ENCODE measurements around the gene BIVM. TPM values are rescaled to one million over a fixed set of nuclear protein-coding genes. Genes with fewer than 3 reads are reported as not detected.

Gene BIVM
- total and polyA plus RNA-seq, 7 experiments from 2014 or later = 2.6 to 31.2 (median 4.3) TPM

GRCh38 chr13:102768909-102769308, 30.0 kb upstream of the BIVM start:
- Mint-ChIP-seq H3K27ac (no peak overlapping the region), H3K9me3 (no peaks in the 10 kb centered on the region), H3K36me3 (peaks cover 0 to 6% (median 0%) of the 10 kb centered on the region in 5 donors), H3K4me1 (peaks cover 12 to 37% (median 28%) of the 10 kb centered on the region in 7 donors), H3K4me3 (no peak overlapping the region), H3K27me3 (no peaks in the 10 kb centered on the region)
- Histone ChIP-seq H3K27me3 (ENCODE audit: control insufficient read depth in 2 of 2, insufficient read depth in 2 of 2, low read length in 2 of 2) (no peaks in the 10 kb centered on the region), H3K4me1 (ENCODE audit: control insufficient read depth in 2 of 2, insufficient read depth in 2 of 2, low read length in 2 of 2) (peaks cover 0 to 3% of the 10 kb centered on the region in 2 donors), H3K27ac (ENCODE audit: low read depth, low read length) (no peak overlapping the region), H3K4me3 (ENCODE audit: low read length) (no peak overlapping the region), H3K9me3 (ENCODE audit: control insufficient read depth in 2 of 3, low read length in 3 of 3) (no peaks in the 10 kb centered on the region), H3K36me3 (ENCODE audit: control insufficient read depth in 2 of 3, insufficient read depth in 3 of 3, low read length in 3 of 3) (peaks cover 0 to 7% (median 0%) of the 10 kb centered on the region in 3 experiments)
- DNase-seq (no peak), ATAC-seq (no peak)
- intact Hi-C loops (cut with micrococcal nuclease) = no loop called here
- ChIA-PET POLR2A (interaction anchor here (0.6 to 2.3 kb wide), 3 partner anchors 77 to 624 kb away, joined by 3 to 11 read pairs (median 4); partner anchors contain the start of gene ERCC5), CTCF (no interaction called here)

GRCh38 chr13:102769679-102770078, 29.2 kb upstream of the BIVM start:
- H3K27ac ChIP-seq (ENCODE audit: low read depth, low read length) = no peak overlapping the region
- ChIA-PET POLR2A (interaction anchor here (2.3 kb wide), 1 partner anchor 76 kb away, joined by 11 read pairs; the partner anchor contains the start of gene ERCC5), CTCF (interaction anchor here (0.6 kb wide), 1 partner anchor 76 kb away, joined by 3 read pairs; the partner anchor contains the start of gene ERCC5)
- no peaks in the 10 kb centered on the region for H3K27me3 ChIP-seq (ENCODE audit: control insufficient read depth in 2 of 2, insufficient read depth in 2 of 2, low read length in 2 of 2)
- peaks cover 14 to 41% (median 35%) of the 10 kb centered on the region in 7 donors for H3K4me1 Mint-ChIP-seq
- peak overlapping the region in 1 of 9 donors; percentile 4 for H3K27ac Mint-ChIP-seq
- ATAC-seq = no peak
- H3K9me3 Mint-ChIP-seq = peaks cover 0 to under 1% (median 0%) of the 10 kb centered on the region in 11 donors
- peaks cover 0 to 7% of the 10 kb centered on the region in 2 donors for H3K4me1 ChIP-seq (ENCODE audit: control insufficient read depth in 2 of 2, insufficient read depth in 2 of 2, low read length in 2 of 2)
- no peak overlapping the region for H3K4me3 Mint-ChIP-seq
- H3K9me3 ChIP-seq (ENCODE audit: control insufficient read depth in 2 of 3, low read length in 3 of 3) = no peaks in the 10 kb centered on the region
- no peak overlapping the region for H3K4me3 ChIP-seq (ENCODE audit: low read length)
- H3K36me3 Mint-ChIP-seq = peaks cover 0 to 6% (median 0%) of the 10 kb centered on the region in 5 donors
- DNase-seq = no peak
- H3K27me3 Mint-ChIP-seq = no peaks in the 10 kb centered on the region
- H3K36me3 ChIP-seq (ENCODE audit: control insufficient read depth in 2 of 3, insufficient read depth in 3 of 3, low read length in 3 of 3) = peaks cover 0 to 7% (median 0%) of the 10 kb centered on the region in 3 experiments
- intact Hi-C loops (cut with micrococcal nuclease) = loop anchor here (5.0 kb wide), 3 partner anchors 42 to 377 kb away; no protein-coding TSS in a partner anchor

- peaks cover 15 to 47% (median 40%) of the 10 kb centered on the region in 7 donors for H3K4me1 Mint-ChIP-seq
- intact Hi-C loops (cut with micrococcal nuclease) = loop anchor here (5.0 kb wide), 3 partner anchors 43 to 378 kb away; no protein-coding TSS in a partner anchor
- peaks cover 0 to 2% (median 0%) of the 10 kb centered on the region in 11 donors for H3K9me3 Mint-ChIP-seq
- no peak overlapping the region for H3K27ac Mint-ChIP-seq
- H3K4me3 Mint-ChIP-seq = peak overlapping the region in 1 of 10 donors; percentile 29
- no peaks in the 10 kb centered on the region for H3K27me3 ChIP-seq (ENCODE audit: control insufficient read depth in 2 of 2, insufficient read depth in 2 of 2, low read length in 2 of 2)
- peaks cover 0 to 7% of the 10 kb centered on the region in 2 donors for H3K4me1 ChIP-seq (ENCODE audit: control insufficient read depth in 2 of 2, insufficient read depth in 2 of 2, low read length in 2 of 2)
- no peak overlapping the region for H3K27ac ChIP-seq (ENCODE audit: low read depth, low read length)
- no peak overlapping the region for H3K4me3 ChIP-seq (ENCODE audit: low read length)
- ChIA-PET CTCF (no interaction called here), POLR2A (no interaction called here)
- peaks cover 0 to 7% (median 0%) of the 10 kb centered on the region in 3 experiments for H3K36me3 ChIP-seq (ENCODE audit: control insufficient read depth in 2 of 3, insufficient read depth in 3 of 3, low read length in 3 of 3)
- peaks cover 0 to 6% (median 0%) of the 10 kb centered on the region in 5 donors for H3K36me3 Mint-ChIP-seq
- DNase-seq = no peak
- ATAC-seq = no peak
- no peaks in the 10 kb centered on the region for H3K27me3 Mint-ChIP-seq
- no peaks in the 10 kb centered on the region for H3K9me3 ChIP-seq (ENCODE audit: control insufficient read depth in 2 of 3, low read length in 3 of 3)
Observed at GRCh38 chr13:102770435-102770834, 28.5 kb upstream of the BIVM start.

GRCh38 chr13:102771298-102772041, 27.4 kb upstream of the BIVM start:
- Mint-ChIP-seq H3K4me1 (peaks cover 15 to 51% (median 40%) of the 10 kb centered on the region in 7 donors), H3K36me3 (peaks cover 0 to 5% (median 0%) of the 10 kb centered on the region in 5 donors), H3K4me3 (peak overlapping the region; percentile 1 to 97 (median 92)), H3K27me3 (no peaks in the 10 kb centered on the region), H3K9me3 (peaks cover 0 to 2% (median 0%) of the 10 kb centered on the region in 11 donors), H3K27ac (peak overlapping the region in 4 of 9 donors; percentile 13 to 59 (median 33))
- no peak for ATAC-seq
- no peak for DNase-seq
- Histone ChIP-seq H3K27me3 (ENCODE audit: control insufficient read depth in 2 of 2, insufficient read depth in 2 of 2, low read length in 2 of 2) (no peaks in the 10 kb centered on the region), H3K4me1 (ENCODE audit: control insufficient read depth in 2 of 2, insufficient read depth in 2 of 2, low read length in 2 of 2) (peaks cover 0 to 7% of the 10 kb centered on the region in 2 donors), H3K36me3 (ENCODE audit: control insufficient read depth in 2 of 3, insufficient read depth in 3 of 3, low read length in 3 of 3) (peaks cover 0 to 7% (median 0%) of the 10 kb centered on the region in 3 experiments), H3K4me3 (ENCODE audit: low read length) (no peak overlapping the region), H3K9me3 (ENCODE audit: control insufficient read depth in 2 of 3, low read length in 3 of 3) (no peaks in the 10 kb centered on the region), H3K27ac (ENCODE audit: low read depth, low read length) (no peak overlapping the region)
- ChIA-PET POLR2A (interaction anchor here (4.3 kb wide), 1 partner anchor 75 kb away, joined by 51 read pairs; the partner anchor contains the start of gene ERCC5), CTCF (interaction anchor here (1.2 kb wide), 1 partner anchor 75 kb away, joined by 3 read pairs; the partner anchor contains the start of gene ERCC5)
- intact Hi-C loops (cut with micrococcal nuclease) = loop anchor here (2.0 to 5.0 kb wide), 5 partner anchors 44 to 379 kb away; no protein-coding TSS in a partner anchor

- ATAC-seq (no peak), DNase-seq (no peak)
- Histone ChIP-seq H3K36me3 (ENCODE audit: control insufficient read depth in 2 of 3, insufficient read depth in 3 of 3, low read length in 3 of 3) (peaks cover 0 to 7% (median 0%) of the 10 kb centered on the region in 3 experiments), H3K4me1 (ENCODE audit: control insufficient read depth in 2 of 2, insufficient read depth in 2 of 2, low read length in 2 of 2) (peaks cover 0 to 7% of the 10 kb centered on the region in 2 donors), H3K27me3 (ENCODE audit: control insufficient read depth in 2 of 2, insufficient read depth in 2 of 2, low read length in 2 of 2) (no peaks in the 10 kb centered on the region), H3K27ac (ENCODE audit: low read depth, low read length) (no peak overlapping the region), H3K9me3 (ENCODE audit: control insufficient read depth in 2 of 3, low read length in 3 of 3) (no peaks in the 10 kb centered on the region), H3K4me3 (ENCODE audit: low read length) (no peak overlapping the region)
- ChIA-PET CTCF (interaction anchor here (1.2 kb wide), 1 partner anchor 74 kb away, joined by 3 read pairs; the partner anchor contains the start of gene ERCC5), POLR2A (interaction anchor here (4.3 kb wide), 1 partner anchor 75 kb away, joined by 51 read pairs; the partner anchor contains the start of gene ERCC5)
- intact Hi-C loops (cut with micrococcal nuclease) = loop anchor here (2.0 to 5.0 kb wide), 5 partner anchors 45 to 380 kb away; no protein-coding TSS in a partner anchor
- Mint-ChIP-seq H3K36me3 (peaks cover 0 to 3% (median 0%) of the 10 kb centered on the region in 5 donors), H3K27ac (peak overlapping the region in 5 of 9 donors; percentile 13 to 76 (median 29)), H3K4me1 (peaks cover 15 to 53% (median 40%) of the 10 kb centered on the region in 7 donors), H3K27me3 (no peaks in the 10 kb centered on the region), H3K4me3 (peak overlapping the region; percentile 21 to 97 (median 92)), H3K9me3 (peaks cover 0 to 2% (median 0%) of the 10 kb centered on the region in 11 donors)
Observed at GRCh38 chr13:102772042-102772425, 26.9 kb upstream of the BIVM start.

All from naive thymus-derived CD4-positive, alpha-beta T cell (primary cell).